ENCODE data around the gene ZHX3. TPM values are rescaled to one million over a fixed set of nuclear protein-coding genes. Genes with fewer than 3 reads are reported as not detected.
A peak's percentile ranks its signal among the peaks of the same experiment; 100 is the strongest.

The ZHX3 gene
- total and polyA plus RNA-seq, 10 donors = 1.6 to 26.7 (median 12.3) TPM

- intact Hi-C loops (cut with DNase I; ENCODE audit: low total_unique reads) = no loop called here
- H3K27ac ChIP-seq = no peak overlapping the region
- TF ChIP-seq POLR2A (IDR thresholded peaks at IDR 0.05) (no peak), POLR2AphosphoS5 (IDR thresholded peaks at IDR 0.05) (no peak)
- H3K36me3 ChIP-seq = no peaks in the 10 kb centered on the region
- H3K9me3 ChIP-seq = peaks cover 0 to 20% (median 16%) of the 10 kb centered on the region in 8 donors
- 63 to 99% (median 88%) methylated on average over 2 of the region's 2 CpGs for WGBS, 5 donors
- no peaks in the 10 kb centered on the region for H3K27me3 ChIP-seq (replicated peaks in 1 of 7)
- DNase-seq = no peak
- peaks cover 0 to 13% (median 0%) of the 10 kb centered on the region in 6 donors for H3K4me1 ChIP-seq
- no peak overlapping the region for H3K4me3 ChIP-seq
These were observed 31.2 kb downstream of the ZHX3 start for GRCh38 chr20:41286240-41286851.

- intact Hi-C loops (cut with DNase I; ENCODE audit: low total_unique reads) = no loop called here
- H3K4me3 ChIP-seq = no peak overlapping the region
- H3K4me1 ChIP-seq = peaks cover 0 to 22% (median 5%) of the 10 kb centered on the region in 6 donors
- DNase-seq = no peak
- no peaks in the 10 kb centered on the region for H3K36me3 ChIP-seq
- TF ChIP-seq POLR2AphosphoS5 (IDR thresholded peaks at IDR 0.05) (no peak), POLR2A (IDR thresholded peaks at IDR 0.05) (no peak), CTCF (IDR thresholded peaks at IDR 0.05 in 8 of 11, conservative IDR thresholded peaks at IDR 0.05 in 3 of 11) (no peak)
- no peaks in the 10 kb centered on the region for H3K9me3 ChIP-seq
- WGBS, 5 donors = 42 to 57% (median 44%) methylated on average over 3 of the region's 3 CpGs
- no peak overlapping the region for H3K27ac ChIP-seq
- H3K27me3 ChIP-seq (replicated peaks in 1 of 7) = no peaks in the 10 kb centered on the region
These were observed 37.8 kb downstream of the ZHX3 start for GRCh38 chr20:41279546-41280225.

GRCh38 chr20:41278936-41279335, 38.6 kb downstream of the ZHX3 start:
- peaks cover 0 to 22% (median 5%) of the 10 kb centered on the region in 6 donors for H3K4me1 ChIP-seq
- intact Hi-C loops (cut with DNase I; ENCODE audit: low total_unique reads) = no loop called here
- TF ChIP-seq POLR2AphosphoS5 (IDR thresholded peaks at IDR 0.05) (no peak), POLR2A (IDR thresholded peaks at IDR 0.05) (no peak), CTCF (IDR thresholded peaks at IDR 0.05 in 8 of 11, conservative IDR thresholded peaks at IDR 0.05 in 3 of 11) (no peak)
- no peaks in the 10 kb centered on the region for H3K36me3 ChIP-seq
- DNase-seq = no peak
- 81 to 94% (median 90%) methylated on average over 5 of the region's 5 CpGs for WGBS, 5 donors
- H3K27ac ChIP-seq = no peak overlapping the region
- H3K27me3 ChIP-seq (replicated peaks in 1 of 7) = no peaks in the 10 kb centered on the region
- no peaks in the 10 kb centered on the region for H3K9me3 ChIP-seq
- no peak overlapping the region for H3K4me3 ChIP-seq

GRCh38 chr20:41277049-41277448, 40.5 kb downstream of the ZHX3 start:
- Histone ChIP-seq H3K27me3 (replicated peaks in 1 of 7) (no peaks in the 10 kb centered on the region), H3K4me3 (no peak overlapping the region), H3K4me1 (peaks cover 0 to 22% (median 5%) of the 10 kb centered on the region in 6 donors), H3K9me3 (no peaks in the 10 kb centered on the region), H3K27ac (peak overlapping the region in 5 of 8 donors; percentile 43 to 75 (median 62)), H3K36me3 (no peaks in the 10 kb centered on the region)
- 81 to 90% (median 86%) methylated on average over 3 of the region's 3 CpGs for WGBS, 5 donors
- intact Hi-C loops (cut with DNase I; ENCODE audit: low total_unique reads) = no loop called here
- DNase-seq = no peak
- TF ChIP-seq POLR2A (IDR thresholded peaks at IDR 0.05) (no peak), POLR2AphosphoS5 (IDR thresholded peaks at IDR 0.05) (no peak)

GRCh38 chr20:41276317-41276751, 41.2 kb downstream of the ZHX3 start:
- no peaks in the 10 kb centered on the region for H3K27me3 ChIP-seq (replicated peaks in 1 of 7)
- no peaks in the 10 kb centered on the region for H3K36me3 ChIP-seq
- TF ChIP-seq CTCF (IDR thresholded peaks at IDR 0.05 in 8 of 11, conservative IDR thresholded peaks at IDR 0.05 in 3 of 11) = no peak
- TF ChIP-seq POLR2A (IDR thresholded peaks at IDR 0.05) = no peak
- TF ChIP-seq POLR2AphosphoS5 (IDR thresholded peaks at IDR 0.05) = no peak
- H3K27ac ChIP-seq = peak overlapping the region; percentile 19 to 75 (median 58)
- H3K4me1 ChIP-seq = peaks cover 0 to 22% (median 5%) of the 10 kb centered on the region in 6 donors
- 58 to 70% (median 66%) methylated on average over 9 of the region's 9 CpGs for WGBS, 5 donors
- intact Hi-C loops (cut with DNase I; ENCODE audit: low total_unique reads) = no loop called here
- H3K4me3 ChIP-seq = no peak overlapping the region
- H3K9me3 ChIP-seq = no peaks in the 10 kb centered on the region
- DNase-seq = no peak

Measured in spleen (tissue), 11 donors.